Spleen (tissue), 7 donors: Measurements from ENCODE around the gene ABCB4.

Source experiments
- POLR2A ChIP-seq, 3 donors: fragments of 450-650 bp; IDR thresholded peaks; one replicate each; pipeline ENCODE4 v1.5.1; 2017; ENCODE audit warnings: antibody characterized with exemption in 3 of 3, mild to moderate bottlenecking in 1 of 3
- POLR2AphosphoS5 ChIP-seq, 3 donors: sonication (generic); formaldehyde crosslinking; IDR thresholded peaks; one replicate each; pipeline ENCODE4 v1.5.1; 2017; ENCODE audit warnings: antibody characterized with exemption in 3 of 3
- TF ChIP-seq, protein P1 (sequence below), 11 experiments: fragments of 200-600 bp in 7 of 11; fragments of 450-650 bp in 4 of 11; sonication (generic) in 4 of 11; IDR thresholded peaks in 8 of 11; conservative IDR thresholded peaks in 3 of 11; 1 replicate in 7 of 11; 2 replicates in 4 of 11; pipeline versions ENCODE4 v1.4.0 to v1.8.0; 2016 to 2021; ENCODE audit warnings: antibody characterized with exemption in 11 of 11, inconsistent platforms in 4 of 11, mild to moderate bottlenecking in 1 of 11
- donor health status: DM: no; HTN: no; CAD: no; lungs with moderate emphysema.
- donor health status: DM: no; HTN: no; CAD: no.
- donor health status: DM: no; HTN: no; CAD: no.

DNA sequence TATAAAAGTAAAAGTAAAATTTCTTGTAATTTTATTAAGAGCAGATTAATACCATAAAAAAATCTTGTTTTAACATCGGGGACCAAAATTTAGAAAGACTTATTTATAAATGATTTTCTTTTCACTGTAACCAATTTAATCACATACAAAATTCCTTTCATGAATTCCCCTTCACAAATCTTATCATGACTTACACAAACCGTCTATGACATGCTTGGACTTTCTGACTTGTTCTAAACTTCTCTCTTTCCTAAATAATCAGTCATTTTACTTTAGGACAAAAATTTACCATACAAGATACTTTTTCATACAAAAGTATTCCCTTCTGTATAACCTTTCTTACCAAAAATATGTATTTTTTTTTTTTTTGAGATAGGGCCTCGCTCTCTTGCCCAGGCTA is 120.7 kb downstream of the ABCB4 start:
- TF ChIP-seq POLR2A (IDR thresholded peaks at IDR 0.05) (no peak), POLR2AphosphoS5 (IDR thresholded peaks at IDR 0.05) (no peak)
- TF ChIP-seq, protein P1, sequence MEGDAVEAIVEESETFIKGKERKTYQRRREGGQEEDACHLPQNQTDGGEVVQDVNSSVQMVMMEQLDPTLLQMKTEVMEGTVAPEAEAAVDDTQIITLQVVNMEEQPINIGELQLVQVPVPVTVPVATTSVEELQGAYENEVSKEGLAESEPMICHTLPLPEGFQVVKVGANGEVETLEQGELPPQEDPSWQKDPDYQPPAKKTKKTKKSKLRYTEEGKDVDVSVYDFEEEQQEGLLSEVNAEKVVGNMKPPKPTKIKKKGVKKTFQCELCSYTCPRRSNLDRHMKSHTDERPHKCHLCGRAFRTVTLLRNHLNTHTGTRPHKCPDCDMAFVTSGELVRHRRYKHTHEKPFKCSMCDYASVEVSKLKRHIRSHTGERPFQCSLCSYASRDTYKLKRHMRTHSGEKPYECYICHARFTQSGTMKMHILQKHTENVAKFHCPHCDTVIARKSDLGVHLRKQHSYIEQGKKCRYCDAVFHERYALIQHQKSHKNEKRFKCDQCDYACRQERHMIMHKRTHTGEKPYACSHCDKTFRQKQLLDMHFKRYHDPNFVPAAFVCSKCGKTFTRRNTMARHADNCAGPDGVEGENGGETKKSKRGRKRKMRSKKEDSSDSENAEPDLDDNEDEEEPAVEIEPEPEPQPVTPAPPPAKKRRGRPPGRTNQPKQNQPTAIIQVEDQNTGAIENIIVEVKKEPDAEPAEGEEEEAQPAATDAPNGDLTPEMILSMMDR (IDR thresholded peaks at IDR 0.05 in 8 of 11, conservative IDR thresholded peaks at IDR 0.05 in 3 of 11), result no peak
